Cardiac fibroblast (primary cell): ENCODE results near the gene TFG.

Source experiments
- DNase-seq, 2 donors: peaks; one replicate each; pipeline versions ENCODE4 v3.0.0 to v3.0.0-alpha.2; 2010; ENCODE audit warnings: low read depth in 2 of 2
- H3K4me3 ChIP-seq, 2 donors: replicated peaks in 1 of 2; 1 replicate in 1 of 2; 2 replicates in 1 of 2; pipeline ENCODE4 v1.5.1; 2011; ENCODE audit warnings: low read depth in 2 of 2, low read length in 2 of 2, mild to moderate bottlenecking in 2 of 2, moderate library complexity in 1 of 2
- TF ChIP-seq, protein P1 (sequence below): IDR thresholded peaks from one replicate; pipeline ENCODE4 v1.5.1; 2011; ENCODE audit warnings: low read depth, mild to moderate bottlenecking, low read length, inconsistent platforms

The TFG gene

DNA sequence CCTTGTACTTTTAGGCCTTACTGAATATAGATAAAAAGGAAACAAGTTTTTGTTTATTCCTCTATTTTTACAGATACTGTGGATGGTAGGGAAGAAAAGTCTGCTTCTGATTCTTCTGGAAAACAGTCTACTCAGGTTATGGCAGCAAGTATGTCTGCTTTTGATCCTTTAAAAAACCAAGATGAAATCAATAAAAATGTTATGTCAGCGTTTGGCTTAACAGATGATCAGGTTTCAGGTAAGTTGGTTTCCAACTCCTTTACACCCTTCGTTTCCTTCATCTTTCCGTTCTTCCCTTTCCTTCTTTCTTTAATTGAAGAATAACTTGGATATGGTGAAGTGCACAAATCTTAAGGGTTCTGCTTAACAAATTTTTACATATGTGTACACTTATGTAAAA, 23.1 kb downstream of the TFG start:
- no peak for DNase-seq
- no peak overlapping the region for H3K4me3 ChIP-seq
- TF ChIP-seq, protein P1, sequence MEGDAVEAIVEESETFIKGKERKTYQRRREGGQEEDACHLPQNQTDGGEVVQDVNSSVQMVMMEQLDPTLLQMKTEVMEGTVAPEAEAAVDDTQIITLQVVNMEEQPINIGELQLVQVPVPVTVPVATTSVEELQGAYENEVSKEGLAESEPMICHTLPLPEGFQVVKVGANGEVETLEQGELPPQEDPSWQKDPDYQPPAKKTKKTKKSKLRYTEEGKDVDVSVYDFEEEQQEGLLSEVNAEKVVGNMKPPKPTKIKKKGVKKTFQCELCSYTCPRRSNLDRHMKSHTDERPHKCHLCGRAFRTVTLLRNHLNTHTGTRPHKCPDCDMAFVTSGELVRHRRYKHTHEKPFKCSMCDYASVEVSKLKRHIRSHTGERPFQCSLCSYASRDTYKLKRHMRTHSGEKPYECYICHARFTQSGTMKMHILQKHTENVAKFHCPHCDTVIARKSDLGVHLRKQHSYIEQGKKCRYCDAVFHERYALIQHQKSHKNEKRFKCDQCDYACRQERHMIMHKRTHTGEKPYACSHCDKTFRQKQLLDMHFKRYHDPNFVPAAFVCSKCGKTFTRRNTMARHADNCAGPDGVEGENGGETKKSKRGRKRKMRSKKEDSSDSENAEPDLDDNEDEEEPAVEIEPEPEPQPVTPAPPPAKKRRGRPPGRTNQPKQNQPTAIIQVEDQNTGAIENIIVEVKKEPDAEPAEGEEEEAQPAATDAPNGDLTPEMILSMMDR: no peak

DNA sequence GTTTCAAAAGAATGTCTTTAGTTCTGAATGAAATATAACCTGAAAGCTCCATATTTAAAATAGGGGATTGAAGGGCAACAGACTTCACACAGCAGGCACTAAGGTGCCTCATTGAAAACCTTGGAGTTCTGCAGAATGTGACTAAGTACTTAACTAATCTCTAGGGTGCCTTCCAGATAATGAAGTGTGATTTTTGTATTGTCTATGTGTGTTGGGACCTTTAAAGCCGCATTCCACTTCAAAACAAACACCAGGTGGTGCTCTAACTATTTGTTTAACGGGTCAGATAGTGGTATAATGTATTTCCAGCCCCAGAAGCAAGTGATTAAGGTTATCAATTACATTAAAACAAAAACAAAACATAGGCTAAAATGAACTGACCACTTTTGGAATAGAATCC, 28.0 kb downstream of the TFG start:
- H3K4me3 ChIP-seq: no peak overlapping the region
- peak; percentile 37 to 49 for DNase-seq
- TF ChIP-seq, protein P1: peak; percentile 25

DNA sequence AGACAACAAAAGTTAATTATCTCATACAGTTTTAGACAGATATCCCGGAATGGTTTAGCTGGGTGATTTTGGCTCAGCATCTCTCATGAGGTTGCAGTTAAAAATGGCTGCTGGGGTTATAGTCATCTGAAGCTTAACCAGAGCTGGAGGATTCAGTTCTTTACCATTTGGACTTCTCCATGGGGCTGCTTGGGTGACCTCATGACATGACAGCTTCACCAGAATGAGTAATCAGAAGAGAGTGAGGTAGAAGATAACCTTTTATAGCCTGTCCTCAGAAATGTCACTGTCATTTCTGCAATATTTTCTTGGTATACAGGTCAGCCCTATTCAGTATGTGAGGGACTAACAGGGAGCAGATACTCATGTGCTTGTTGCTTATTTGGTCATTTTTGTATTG, 30.9 kb downstream of the TFG start:
- TF ChIP-seq, protein P1: no peak
- DNase-seq: no peak
- H3K4me3 ChIP-seq: no peak overlapping the region

DNA sequence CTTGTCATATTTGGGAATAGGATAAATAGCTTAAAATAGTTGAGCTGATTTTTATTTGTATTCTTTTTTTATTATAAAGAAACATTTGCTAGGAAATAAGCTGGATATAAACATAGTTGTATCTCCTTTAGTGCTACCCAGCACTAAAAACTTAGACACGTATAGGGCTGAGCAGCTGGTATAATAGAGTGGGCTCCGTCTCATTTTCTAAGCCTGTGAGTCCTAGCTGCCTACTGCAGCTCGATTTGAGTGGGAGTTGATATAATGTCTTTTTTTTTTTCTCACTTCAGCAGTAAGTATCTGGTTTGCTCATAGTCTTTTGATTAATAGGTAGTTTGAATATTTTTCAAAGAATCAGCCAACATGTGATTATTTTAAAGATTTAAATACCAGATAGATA, 34.2 kb downstream of the TFG start:
- no peak overlapping the region for H3K4me3 ChIP-seq
- TF ChIP-seq, protein P1: no peak
- no peak for DNase-seq

- H3K4me3 ChIP-seq: no peak overlapping the region
- DNase-seq: no peak
- TF ChIP-seq, protein P1: no peak
Measured at GRCh38 chr3:100744671-100745070, 35.4 kb downstream of the TFG start.

DNA sequence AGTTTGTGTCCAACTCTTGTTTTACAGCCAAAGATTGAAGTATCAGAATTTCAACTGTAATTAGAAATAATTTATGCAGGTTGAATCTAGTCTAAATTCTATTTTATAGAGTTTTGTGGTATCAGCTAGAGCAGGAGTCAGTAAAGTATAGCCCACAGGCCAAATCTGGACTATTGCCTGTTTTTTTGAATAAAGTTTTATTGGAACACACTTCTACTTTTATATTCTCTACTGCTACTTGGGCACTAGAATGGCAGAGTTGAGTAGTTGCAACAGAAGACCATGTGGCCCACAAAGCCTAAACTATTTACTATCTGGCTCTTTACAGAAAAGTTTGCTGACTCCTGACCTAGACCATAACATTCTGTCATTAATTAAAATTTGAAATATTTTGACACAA, 36.3 kb downstream of the TFG start:
- TF ChIP-seq, protein P1: no peak
- no peak for DNase-seq
- no peak overlapping the region for H3K4me3 ChIP-seq

GRCh38 chr3:100746092-100746491, 36.8 kb downstream of the TFG start:
- H3K4me3 ChIP-seq: no peak overlapping the region
- no peak for DNase-seq
- TF ChIP-seq, protein P1: no peak
